ENCODE measurements around the gene RGL4. TPM values are rescaled to one million over a fixed set of nuclear protein-coding genes. Genes with fewer than 3 reads are reported as not detected.

Gene RGL4
- total RNA-seq, 1 experiment from 2014 or later: not detected

- H4K20me1 ChIP-seq (ENCODE audit: insufficient read depth): no peaks in the 10 kb centered on the region; the same call in 1 of the 2 replicates
- intact Hi-C loops (cut with micrococcal nuclease; ENCODE audit: unreplicated experiment): no loop called here
- no peaks in the 10 kb centered on the region for H3K9me3 ChIP-seq (ENCODE audit: insufficient read depth, low read depth)
- no peaks in the 10 kb centered on the region for H3F3A ChIP-seq (ENCODE audit: insufficient read depth, low read depth)
- peaks cover 39% of the 10 kb centered on the region; the same call in 1 of the 2 replicates for H3K36me3 ChIP-seq (ENCODE audit: low read depth)
- no peaks in the 10 kb centered on the region for H3K79me2 ChIP-seq (ENCODE audit: low read depth)
- no peak overlapping the region for H3K27ac ChIP-seq
- H2AFZ ChIP-seq: no peak overlapping the region
- no peak overlapping the region for H3K4me2 ChIP-seq
- no peaks in the 10 kb centered on the region for H3K27me3 ChIP-seq (ENCODE audit: insufficient read depth, low read depth)
- BruUV-seq (replicated peaks): no TSS peak
- CTCF ChIA-PET: no interaction called here
- POLR2A ChIA-PET (ENCODE audit: unreplicated experiment): no interaction called here
- no peaks in the 10 kb centered on the region for H3K4me1 ChIP-seq (replicated peaks; ENCODE audit: insufficient read depth)
- no peak overlapping the region for H3K4me3 ChIP-seq
- DNase-seq: no peak
- TF ChIP-seq CTCF (conservative IDR thresholded peaks at IDR 0.05): no peak
- TF ChIP-seq EZH2 (IDR thresholded peaks at IDR 0.05; ENCODE audit: low read depth): no peak
- no peaks in the 10 kb centered on the region for H3K9me2 ChIP-seq (ENCODE audit: insufficient read depth)
These were observed 14.5 kb downstream of the RGL4 start for GRCh38 chr22:23705358-23705757.

GRCh38 chr22:23708270-23708669 is 17.5 kb downstream of the RGL4 start:
- Histone ChIP-seq H3K36me3 (ENCODE audit: low read depth) (peaks cover 39% of the 10 kb centered on the region; the same call in 1 of the 2 replicates), H3K4me2 (no peak overlapping the region), H3K27me3 (ENCODE audit: insufficient read depth, low read depth) (no peaks in the 10 kb centered on the region), H3K79me2 (ENCODE audit: low read depth) (no peaks in the 10 kb centered on the region), H3K9me3 (ENCODE audit: insufficient read depth, low read depth) (no peaks in the 10 kb centered on the region), H3K9me2 (ENCODE audit: insufficient read depth) (no peaks in the 10 kb centered on the region), H3K27ac (no peak overlapping the region), H3K4me1 (replicated peaks; ENCODE audit: insufficient read depth) (no peaks in the 10 kb centered on the region), H2AFZ (no peak overlapping the region), H3F3A (ENCODE audit: insufficient read depth, low read depth) (no peaks in the 10 kb centered on the region), H3K4me3 (no peak overlapping the region), H4K20me1 (ENCODE audit: insufficient read depth) (no peaks in the 10 kb centered on the region; the same call in 1 of the 2 replicates)
- ChIA-PET POLR2A (ENCODE audit: unreplicated experiment) (no interaction called here), CTCF (no interaction called here)
- intact Hi-C loops (cut with micrococcal nuclease; ENCODE audit: unreplicated experiment): no loop called here
- DNase-seq: no peak
- TF ChIP-seq EZH2 (IDR thresholded peaks at IDR 0.05; ENCODE audit: low read depth) (no peak), CTCF (conservative IDR thresholded peaks at IDR 0.05) (no peak)
- BruUV-seq (replicated peaks): no TSS peak

GRCh38 chr22:23709107-23709506 is 18.3 kb downstream of the RGL4 start:
- BruUV-seq (replicated peaks): no TSS peak

More at GRCh38 chr22:23709107-23709506, 18.3 kb downstream of the RGL4 start:
- Histone ChIP-seq H3K4me1 (replicated peaks; ENCODE audit: insufficient read depth) (no peaks in the 10 kb centered on the region), H3K27ac (no peak overlapping the region), H3K79me2 (ENCODE audit: low read depth) (no peaks in the 10 kb centered on the region), H3K27me3 (ENCODE audit: insufficient read depth, low read depth) (no peaks in the 10 kb centered on the region), H3F3A (ENCODE audit: insufficient read depth, low read depth) (no peaks in the 10 kb centered on the region), H3K36me3 (ENCODE audit: low read depth) (peaks cover 39% of the 10 kb centered on the region; the same call in 1 of the 2 replicates), H3K9me2 (ENCODE audit: insufficient read depth) (no peaks in the 10 kb centered on the region), H3K4me2 (no peak overlapping the region), H4K20me1 (ENCODE audit: insufficient read depth) (no peaks in the 10 kb centered on the region; the same call in 1 of the 2 replicates), H2AFZ (no peak overlapping the region), H3K4me3 (no peak overlapping the region), H3K9me3 (ENCODE audit: insufficient read depth, low read depth) (no peaks in the 10 kb centered on the region)
- POLR2A ChIA-PET (ENCODE audit: unreplicated experiment): no interaction called here
- TF ChIP-seq EZH2 (IDR thresholded peaks at IDR 0.05; ENCODE audit: low read depth): no peak
- no peak for TF ChIP-seq CTCF (conservative IDR thresholded peaks at IDR 0.05)
- intact Hi-C loops (cut with micrococcal nuclease; ENCODE audit: unreplicated experiment): no loop called here
- no peak for DNase-seq
- CTCF ChIA-PET: no interaction called here
